ENCODE data around the gene CELSR1. TPM values are rescaled to one million over a fixed set of nuclear protein-coding genes. Genes with fewer than 3 reads are reported as not detected.
A peak's percentile ranks its signal among the peaks of the same experiment; 100 is the strongest.

CELSR1 gene
- polyA plus RNA-seq, 4 donors: 21.5 to 28.6 (median 26.5) TPM

GRCh38 chr22:46430961-46431838 is 106.2 kb downstream of the CELSR1 start:
- no peak for DNase-seq (ENCODE audit: low read depth in 4 of 4, low spot score in 2 of 4)

- no peak for DNase-seq (ENCODE audit: low read depth in 4 of 4, low spot score in 2 of 4)
Observed at GRCh38 chr22:46429325-46429853, 108.0 kb downstream of the CELSR1 start.

GRCh38 chr22:46428602-46429324 is 108.7 kb downstream of the CELSR1 start:
- no peak for DNase-seq (ENCODE audit: low read depth in 4 of 4, low spot score in 2 of 4)

- DNase-seq (ENCODE audit: low read depth in 4 of 4, low spot score in 2 of 4): no peak
Observed at GRCh38 chr22:46428171-46428570, 109.2 kb downstream of the CELSR1 start.

- DNase-seq (ENCODE audit: low read depth in 4 of 4, low spot score in 2 of 4): no peak
Observed at GRCh38 chr22:46425016-46425415, 112.4 kb downstream of the CELSR1 start.

GRCh38 chr22:46424496-46424895 is 112.9 kb downstream of the CELSR1 start:
- DNase-seq (ENCODE audit: low read depth in 4 of 4, low spot score in 2 of 4): no peak

GRCh38 chr22:46422896-46423295 is 114.5 kb downstream of the CELSR1 start:
- no peak for DNase-seq (ENCODE audit: low read depth in 4 of 4, low spot score in 2 of 4)

- no peak for DNase-seq (ENCODE audit: low read depth in 4 of 4, low spot score in 2 of 4)
Observed at GRCh38 chr22:46421267-46421666, 116.2 kb downstream of the CELSR1 start.

- no peak for DNase-seq (ENCODE audit: low read depth in 4 of 4, low spot score in 2 of 4)
Observed at GRCh38 chr22:46419754-46420571, 117.5 kb downstream of the CELSR1 start.

GRCh38 chr22:46418827-46419226 is 118.6 kb downstream of the CELSR1 start:
- DNase-seq (ENCODE audit: low read depth in 4 of 4, low spot score in 2 of 4): no peak

- no peak for DNase-seq (ENCODE audit: low read depth in 4 of 4, low spot score in 2 of 4)
Observed at GRCh38 chr22:46417769-46418168, 119.7 kb downstream of the CELSR1 start.

GRCh38 chr22:46416891-46417580 is 120.4 kb downstream of the CELSR1 start:
- peak in 1 of 4 donors; percentile 58 for DNase-seq (ENCODE audit: low read depth in 4 of 4, low spot score in 2 of 4)

GRCh38 chr22:46416520-46416871 is 120.9 kb downstream of the CELSR1 start:
- DNase-seq (ENCODE audit: low read depth in 4 of 4, low spot score in 2 of 4): no peak

GRCh38 chr22:46415776-46416519 is 121.5 kb downstream of the CELSR1 start:
- no peak for DNase-seq (ENCODE audit: low read depth in 4 of 4, low spot score in 2 of 4)

- DNase-seq (ENCODE audit: low read depth in 4 of 4, low spot score in 2 of 4): no peak
Observed at GRCh38 chr22:46414704-46415103, 122.7 kb downstream of the CELSR1 start.

GRCh38 chr22:46413725-46414379 is 123.6 kb downstream of the CELSR1 start:
- no peak for DNase-seq (ENCODE audit: low read depth in 4 of 4, low spot score in 2 of 4)

GRCh38 chr22:46411347-46411746 is 126.1 kb downstream of the CELSR1 start:
- no peak for DNase-seq (ENCODE audit: low read depth in 4 of 4, low spot score in 2 of 4)

GRCh38 chr22:46410291-46410808 is 127.1 kb downstream of the CELSR1 start:
- DNase-seq (ENCODE audit: low read depth in 4 of 4, low spot score in 2 of 4): no peak
